HUDEP-2 (cell line): Measurements from ENCODE around the gene GPR179.

Source experiments
- DNase-seq, 76 experiments: peaks; one replicate each; lab custom pipeline; 2025; ENCODE audit not compliant: unreplicated experiment in 76 of 76; lab: John Stamatoyannopoulos, UW

The GPR179 gene, protein sequence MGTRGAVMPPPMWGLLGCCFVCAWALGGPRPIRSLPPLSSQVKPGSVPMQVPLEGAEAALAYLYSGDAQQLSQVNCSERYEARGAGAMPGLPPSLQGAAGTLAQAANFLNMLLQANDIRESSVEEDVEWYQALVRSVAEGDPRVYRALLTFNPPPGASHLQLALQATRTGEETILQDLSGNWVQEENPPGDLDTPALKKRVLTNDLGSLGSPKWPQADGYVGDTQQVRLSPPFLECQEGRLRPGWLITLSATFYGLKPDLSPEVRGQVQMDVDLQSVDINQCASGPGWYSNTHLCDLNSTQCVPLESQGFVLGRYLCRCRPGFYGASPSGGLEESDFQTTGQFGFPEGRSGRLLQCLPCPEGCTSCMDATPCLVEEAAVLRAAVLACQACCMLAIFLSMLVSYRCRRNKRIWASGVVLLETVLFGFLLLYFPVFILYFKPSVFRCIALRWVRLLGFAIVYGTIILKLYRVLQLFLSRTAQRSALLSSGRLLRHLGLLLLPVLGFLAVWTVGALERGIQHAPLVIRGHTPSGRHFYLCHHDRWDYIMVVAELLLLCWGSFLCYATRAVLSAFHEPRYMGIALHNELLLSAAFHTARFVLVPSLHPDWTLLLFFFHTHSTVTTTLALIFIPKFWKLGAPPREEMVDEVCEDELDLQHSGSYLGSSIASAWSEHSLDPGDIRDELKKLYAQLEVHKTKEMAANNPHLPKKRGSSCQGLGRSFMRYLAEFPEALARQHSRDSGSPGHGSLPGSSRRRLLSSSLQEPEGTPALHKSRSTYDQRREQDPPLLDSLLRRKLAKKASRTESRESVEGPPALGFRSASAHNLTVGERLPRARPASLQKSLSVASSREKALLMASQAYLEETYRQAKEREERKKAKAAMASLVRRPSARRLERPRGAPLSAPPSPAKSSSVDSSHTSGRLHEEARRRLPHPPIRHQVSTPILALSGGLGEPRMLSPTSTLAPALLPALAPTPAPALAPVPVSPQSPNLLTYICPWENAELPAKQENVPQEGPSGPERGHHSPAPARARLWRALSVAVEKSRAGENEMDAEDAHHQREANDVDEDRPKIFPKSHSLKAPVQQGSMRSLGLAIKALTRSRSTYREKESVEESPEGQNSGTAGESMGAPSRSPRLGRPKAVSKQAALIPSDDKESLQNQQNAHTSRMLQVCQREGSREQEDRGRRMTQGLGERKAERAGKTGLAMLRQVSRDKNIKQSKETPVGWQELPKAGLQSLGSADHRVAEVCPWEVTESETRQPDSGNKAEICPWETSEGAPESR (N-terminal part only)

DNA sequence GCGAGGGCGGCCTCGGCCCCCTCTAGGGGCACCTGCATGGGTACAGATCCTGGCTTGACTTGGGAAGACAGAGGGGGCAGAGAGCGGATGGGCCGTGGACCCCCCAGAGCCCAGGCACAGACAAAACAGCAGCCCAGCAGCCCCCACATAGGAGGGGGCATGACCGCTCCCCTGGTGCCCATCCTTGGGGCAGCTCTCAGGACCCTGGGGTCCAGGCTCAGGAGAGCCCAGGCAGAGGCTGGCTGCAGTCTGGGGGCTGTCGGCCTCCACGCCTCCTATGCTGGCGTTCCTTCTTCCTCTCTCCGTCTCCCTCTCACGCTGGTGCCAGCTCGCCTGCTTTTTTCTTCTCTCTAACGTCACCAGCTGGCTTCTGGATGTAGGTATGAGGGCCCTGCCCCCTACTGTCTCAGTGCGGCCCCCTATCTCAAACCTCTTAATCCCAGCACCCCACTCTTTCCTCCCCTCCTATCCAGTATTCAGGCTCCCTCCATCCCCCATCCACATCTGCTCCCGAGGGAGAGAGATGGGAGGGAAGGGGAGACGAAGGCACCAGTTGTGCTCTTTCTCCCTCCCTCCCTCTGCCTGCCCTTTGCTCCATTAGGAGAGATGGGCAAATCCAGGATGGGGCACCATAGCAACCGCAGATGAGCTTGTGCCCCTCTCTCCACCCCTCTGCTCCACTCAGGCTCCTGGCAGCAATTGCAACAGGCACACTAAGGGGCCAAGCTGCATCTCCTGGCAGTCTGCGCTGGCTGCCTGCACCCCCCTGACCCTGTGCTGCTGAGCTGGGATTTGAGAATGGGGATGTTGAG lies at the start of gene GPR179:
TSS of gene GPR179 (minus strand) at position 349 of the 812 bp plus-strand sequence. CDS start at position 182, 167 bp downstream.
- no peak for DNase-seq

DNA sequence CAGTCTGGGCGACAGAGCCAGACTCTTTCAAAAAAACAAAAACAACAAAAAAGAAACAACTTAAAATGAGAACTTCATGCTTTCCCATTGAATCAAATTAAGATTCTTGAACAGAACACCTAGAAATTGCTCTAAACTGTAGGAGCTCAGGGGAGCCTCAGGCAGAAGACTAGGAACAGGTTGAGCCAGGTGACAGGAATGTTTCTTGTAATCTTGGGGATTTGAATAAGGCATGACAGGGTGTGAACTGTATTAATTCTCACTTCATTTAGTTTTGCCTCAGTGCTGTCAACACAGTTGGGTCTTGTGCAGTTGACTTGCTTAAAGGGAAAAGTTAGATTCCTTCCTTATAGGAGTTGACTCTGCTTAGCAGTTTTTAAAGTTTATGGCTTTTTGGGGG lies 35.7 kb upstream of the GPR179 start:
- no peak for DNase-seq

DNA sequence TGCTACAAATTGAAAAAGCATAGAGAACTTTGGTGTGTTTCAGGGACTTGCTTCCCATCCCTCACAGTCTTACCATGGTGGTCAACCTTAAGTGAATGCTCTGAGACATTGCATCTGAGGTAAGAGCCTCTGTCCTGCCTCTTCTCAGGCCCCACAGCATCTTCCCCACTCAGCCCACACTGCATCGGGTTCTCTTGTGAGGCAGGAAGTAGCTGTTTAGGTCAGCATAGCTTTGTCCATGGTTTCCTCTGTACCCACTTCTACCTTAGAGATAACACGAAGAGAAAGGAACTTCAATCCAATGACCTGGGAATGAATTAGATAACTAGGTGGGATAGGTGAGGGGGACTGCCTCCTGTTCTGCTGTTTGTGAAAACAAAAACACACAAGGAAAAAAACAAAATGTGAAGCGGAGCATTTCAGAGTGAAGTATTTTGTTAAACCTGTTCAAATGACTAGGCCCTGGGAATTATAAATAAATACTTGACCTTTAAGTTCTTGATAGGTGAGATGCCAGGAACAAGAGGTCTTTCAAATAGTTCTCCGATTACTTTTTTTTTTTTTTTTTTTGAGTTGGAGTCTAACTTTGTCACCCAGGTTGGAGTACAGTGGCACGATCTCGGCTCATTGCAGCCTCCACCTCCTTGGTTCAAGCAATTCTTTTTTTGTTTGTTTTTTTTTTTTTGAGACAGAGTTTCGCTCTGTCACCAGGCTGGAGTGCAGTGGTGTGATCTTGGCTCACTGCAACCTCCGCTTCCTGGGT lies 25.5 kb upstream of the GPR179 start:
- DNase-seq, result no peak

DNA sequence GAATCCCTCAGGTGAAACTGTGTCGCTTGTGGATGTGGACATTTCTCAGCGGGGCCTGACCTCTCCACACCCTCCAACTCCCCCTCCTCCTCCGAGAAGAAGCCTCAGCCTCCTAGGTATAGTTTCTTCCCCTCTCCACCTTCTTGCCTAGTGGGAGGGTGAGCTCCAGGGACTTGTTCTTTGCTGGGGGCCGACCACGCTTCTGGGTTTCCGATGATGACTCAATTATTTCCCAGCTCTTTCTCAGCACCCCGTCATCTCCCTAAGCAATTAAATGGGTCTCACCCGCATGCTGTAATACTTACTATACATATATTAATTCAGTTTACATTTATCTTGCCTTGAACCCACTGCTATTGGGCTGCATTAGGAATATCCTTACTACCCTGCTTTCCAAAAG lies 21.0 kb upstream of the GPR179 start:
- no peak for DNase-seq

DNA sequence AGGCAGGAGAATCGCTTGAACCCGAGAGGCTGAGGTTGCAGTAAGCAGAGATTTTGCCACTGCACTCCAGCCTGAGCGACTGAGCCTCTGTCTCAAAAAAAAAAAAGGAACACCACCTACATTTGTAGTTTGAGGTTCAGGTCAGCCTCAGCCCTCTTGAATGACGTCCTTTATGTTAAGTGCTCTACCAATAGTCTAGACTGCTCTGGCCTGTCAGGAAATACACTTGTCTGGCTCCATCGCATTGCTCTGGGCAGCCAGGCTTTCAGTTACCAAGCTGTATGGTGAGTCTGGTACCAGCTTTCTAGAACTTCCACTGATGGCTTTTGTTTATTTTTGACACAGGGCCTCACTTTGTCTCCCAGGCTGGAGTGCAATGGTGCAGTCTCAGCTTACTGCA lies 19.3 kb upstream of the GPR179 start:
- no peak for DNase-seq

DNA sequence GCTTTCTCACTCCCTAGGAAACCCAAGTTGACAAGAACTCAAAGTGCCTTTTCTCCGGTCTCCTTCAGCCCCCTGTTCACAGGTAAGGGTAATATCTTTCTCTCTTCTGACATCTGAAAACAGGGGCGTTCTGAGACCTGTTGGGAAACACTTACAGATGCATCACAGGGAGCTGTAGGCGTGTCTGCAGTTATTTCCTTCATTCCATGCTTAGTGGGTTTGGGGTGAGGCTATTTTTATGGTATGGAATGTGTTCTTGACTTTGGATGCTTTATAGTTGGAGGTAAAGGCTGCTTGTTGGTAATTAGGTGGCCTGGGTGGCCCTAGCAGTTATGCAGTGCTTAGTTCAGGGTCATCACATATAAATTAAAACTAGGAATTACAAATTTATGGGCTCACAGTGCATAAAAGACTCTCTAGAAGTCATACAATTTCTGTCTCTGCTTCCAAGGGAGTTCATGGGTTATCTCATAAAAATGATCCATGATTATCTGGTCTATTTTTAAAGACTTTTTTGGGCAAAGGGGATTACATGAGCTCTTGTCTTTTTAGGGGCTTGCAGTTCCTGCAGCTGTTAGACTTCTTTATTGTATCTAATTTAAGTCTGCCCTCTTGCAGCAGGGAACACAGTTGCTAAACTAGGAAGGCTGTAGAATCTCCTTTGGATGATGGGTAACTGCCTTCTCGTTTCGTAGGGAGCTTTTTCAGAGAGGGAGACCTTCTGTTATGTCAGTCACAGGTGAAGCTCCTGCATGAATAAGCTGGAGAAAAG lies 18.1 kb upstream of the GPR179 start:
- no peak for DNase-seq

- no peak for DNase-seq
Observed at GRCh38 chr17:38358586-38359513, 15.1 kb upstream of the GPR179 start.

DNA sequence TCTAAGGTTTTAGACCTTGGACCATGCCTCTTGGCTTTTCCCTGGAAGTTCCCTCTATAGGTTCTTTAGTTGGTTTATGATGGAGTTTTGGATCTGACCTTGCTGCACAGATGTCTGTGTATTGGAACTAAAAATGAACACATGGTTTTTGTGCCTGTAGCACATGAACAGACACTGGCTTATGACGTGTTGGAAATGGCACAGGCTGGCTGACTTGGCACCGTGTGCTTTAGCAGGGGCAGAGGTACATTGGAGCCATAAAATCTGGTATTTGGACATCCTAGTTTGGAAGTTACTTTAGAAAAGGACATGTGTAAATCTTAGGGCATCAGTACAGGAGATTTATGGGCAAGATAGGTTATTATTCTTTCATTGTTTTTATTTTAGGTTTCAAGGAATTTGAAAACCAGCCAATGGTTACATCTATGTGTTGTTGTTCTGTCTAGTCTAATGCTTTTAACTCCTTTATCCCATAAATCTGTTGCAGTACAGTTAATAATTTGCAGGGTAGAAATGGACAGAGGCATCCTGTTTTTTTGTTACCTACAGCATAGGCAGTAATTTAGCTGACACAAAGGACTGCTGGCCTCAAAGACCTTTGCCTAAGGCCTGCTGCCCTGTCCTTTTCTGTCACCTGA lies 13.8 kb upstream of the GPR179 start:
- DNase-seq, result no peak

GRCh38 chr17:38355251-38355650 lies 11.5 kb upstream of the GPR179 start:
- DNase-seq, result no peak

DNA sequence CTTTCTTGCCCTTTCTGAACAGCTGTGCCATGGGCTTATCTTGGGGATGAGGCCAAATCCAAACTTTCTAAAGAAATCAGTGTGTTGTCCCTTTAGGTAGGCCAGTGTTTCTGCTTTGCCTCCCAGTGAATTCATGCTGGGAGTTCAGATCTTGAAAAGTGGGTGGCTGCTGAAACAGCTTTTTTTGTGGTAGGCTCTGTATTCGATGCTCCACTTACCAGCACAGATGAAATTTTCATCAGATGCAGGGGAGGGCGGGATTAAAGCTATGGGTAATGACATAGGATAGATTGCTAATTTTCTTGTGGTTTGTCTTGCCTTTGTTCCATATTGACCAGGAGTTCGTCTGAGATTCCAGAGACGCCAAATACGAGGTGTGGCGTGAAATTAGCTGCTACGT lies 10.7 kb upstream of the GPR179 start:
- no peak for DNase-seq

- DNase-seq, result no peak
Observed at GRCh38 chr17:38353668-38354067, 9.9 kb upstream of the GPR179 start.

DNA sequence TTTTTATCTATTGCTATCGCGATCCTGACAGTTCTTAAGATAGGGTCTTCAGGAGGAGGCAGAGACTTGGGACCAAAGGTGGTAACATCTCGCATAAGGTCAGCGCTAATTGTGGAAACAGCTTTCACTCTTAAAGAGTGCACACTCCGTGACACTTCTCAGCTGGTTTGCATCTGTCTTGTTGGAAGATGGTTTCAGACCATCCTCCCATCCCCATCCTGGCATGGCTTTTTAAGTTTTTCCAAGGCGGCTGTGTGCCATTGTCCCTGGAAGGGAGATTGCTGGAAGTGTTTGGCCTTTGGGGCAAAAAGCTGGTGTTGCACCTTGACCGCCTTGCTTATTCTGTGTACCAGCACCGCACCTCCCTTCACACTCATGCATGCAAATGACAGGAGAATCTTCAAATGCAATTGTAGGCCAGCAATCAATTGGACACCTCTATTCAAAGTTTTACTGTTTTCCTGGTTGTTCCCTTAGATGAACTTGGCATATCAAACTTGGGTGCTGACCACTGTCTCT lies 9.4 kb upstream of the GPR179 start:
- no peak for DNase-seq

DNA sequence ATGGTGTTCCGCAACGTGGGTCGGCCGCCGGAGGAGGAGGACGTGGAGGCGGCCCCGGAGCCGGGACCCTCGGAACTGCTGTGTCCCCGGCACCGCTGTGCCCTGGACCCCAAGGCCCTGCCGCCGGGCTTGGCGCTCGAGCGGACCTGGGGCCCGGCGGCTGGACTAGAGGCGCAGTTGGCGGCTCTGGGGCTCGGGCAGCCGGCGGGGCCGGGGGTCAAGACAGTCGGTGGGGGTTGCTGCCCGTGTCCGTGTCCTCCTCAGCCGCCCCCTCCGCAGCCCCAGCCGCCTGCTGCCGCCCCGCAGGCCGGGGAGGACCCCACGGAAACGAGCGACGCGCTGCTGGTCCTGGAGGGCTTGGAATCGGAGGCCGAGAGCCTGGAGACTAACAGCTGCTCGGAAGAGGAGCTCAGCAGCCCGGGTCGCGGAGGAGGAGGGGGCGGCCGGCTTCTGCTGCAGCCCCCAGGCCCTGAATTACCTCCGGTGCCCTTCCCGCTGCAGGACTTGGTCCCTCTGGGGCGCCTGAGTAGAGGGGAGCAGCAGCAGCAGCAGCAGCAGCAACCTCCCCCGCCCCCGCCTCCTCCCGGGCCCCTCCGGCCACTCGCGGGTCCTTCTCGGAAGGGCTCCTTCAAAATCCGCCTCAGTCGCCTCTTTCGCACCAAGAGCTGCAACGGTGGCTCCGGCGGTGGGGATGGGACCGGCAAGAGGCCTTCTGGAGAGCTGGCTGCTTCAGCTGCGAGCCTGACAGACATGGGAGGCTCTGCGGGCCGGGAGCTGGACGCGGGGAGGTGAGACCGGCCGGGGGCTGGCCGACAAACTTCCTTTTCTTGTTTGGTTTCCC lies 8.7 kb upstream of the GPR179 start:
- DNase-seq, result peak in 10 of 76 experiments; percentile 1 to 35 (median 8)

DNA sequence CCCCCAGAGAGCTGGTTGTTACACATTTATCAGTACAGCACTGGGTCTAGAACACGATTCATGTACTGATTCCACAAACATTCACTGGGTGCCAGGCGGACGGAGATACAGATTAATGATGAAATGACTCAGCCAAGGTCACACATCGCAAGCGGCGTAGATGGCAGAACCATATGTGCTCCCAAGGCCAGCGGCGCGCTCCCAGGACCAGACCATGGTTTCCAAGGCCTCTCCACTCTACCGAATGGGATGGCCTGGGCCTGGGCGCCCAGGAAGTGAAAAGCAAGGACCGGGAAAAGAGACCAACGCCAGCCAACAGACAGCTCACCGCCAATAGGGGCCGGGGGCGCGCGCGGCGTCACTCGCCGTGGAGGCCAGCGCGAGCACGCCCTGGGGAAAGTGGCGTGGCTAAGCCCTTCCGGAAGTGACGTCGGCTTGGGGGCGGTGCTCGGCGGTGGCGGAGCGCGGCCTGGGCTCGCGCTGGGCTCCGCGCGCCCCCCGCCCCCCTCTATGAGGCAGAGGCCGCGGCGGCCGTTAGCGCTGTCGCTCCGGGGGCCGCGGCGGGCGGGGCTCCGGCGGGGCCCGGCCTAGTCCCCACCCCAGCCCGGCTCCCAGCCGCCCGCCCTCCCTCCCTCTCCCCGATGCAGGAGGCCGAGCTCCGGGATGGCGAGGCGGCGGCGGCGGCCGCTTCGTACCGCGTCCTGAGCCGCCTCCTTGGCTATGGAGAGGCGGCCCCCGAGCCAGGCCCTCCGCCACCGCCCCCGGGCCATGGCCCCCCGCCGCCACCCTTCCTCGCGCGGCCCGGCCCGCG lies 7.9 kb upstream of the GPR179 start, which contains the start of gene SOCS7:
TSS of gene SOCS7 (plus strand) at position 433 of the 811 bp plus-strand sequence. CDS start at position 642, 209 bp downstream.
- peak in 73 of 76 experiments; percentile 36 to 94 (median 80) for DNase-seq

DNA sequence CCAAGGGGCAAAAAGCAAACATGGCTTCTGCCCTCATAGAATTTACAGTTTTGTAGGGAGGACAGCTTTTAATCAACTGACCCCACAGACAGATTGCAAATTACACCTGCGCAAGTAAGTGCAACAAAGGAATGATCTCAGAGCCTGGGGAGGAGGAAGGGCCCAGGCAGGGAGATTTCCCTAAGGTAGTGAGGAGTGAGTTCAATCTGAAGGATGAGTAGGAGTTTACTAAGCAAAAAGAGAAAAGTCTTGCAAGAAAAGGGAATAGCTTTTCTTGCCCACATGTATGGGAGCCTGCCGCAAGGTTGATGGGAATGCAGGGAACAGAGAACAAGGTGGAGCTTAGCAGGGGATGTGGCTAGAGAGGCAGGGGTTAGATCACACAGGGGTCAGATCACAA lies 6.3 kb upstream of the GPR179 start:
- DNase-seq, result no peak
